ENCODE results near the gene G3BP2.

G3BP2 gene

DNA sequence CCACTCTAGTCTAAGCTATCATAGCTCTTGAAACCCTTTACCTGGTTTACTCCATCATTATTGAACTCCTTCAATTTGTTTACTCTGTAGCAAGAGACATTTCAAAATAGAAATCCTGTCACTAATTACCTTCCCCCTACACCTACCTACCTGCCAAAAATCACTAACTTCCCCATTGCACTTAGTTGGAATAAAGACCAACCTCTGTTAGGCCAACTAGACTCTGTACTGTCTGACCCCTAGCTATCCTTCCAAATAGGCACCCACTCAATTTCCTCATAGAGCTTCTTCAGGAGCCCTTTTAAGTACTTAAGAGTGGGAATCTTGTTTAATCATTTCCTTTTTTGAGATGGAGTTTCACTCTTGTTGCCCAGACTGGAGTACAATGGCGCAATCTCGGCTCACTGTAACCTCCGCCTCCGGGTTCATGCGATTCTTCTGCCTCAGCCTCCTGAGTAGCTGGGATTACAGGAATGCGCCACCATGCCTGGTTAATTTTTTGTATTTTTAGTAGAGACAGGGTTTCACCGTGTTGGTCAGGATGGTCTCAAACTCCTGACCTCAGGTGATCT is 34.0 kb downstream of the G3BP2 start:
- DNase-seq (ENCODE audit: low read depth in 2 of 2) = no peak

DNA sequence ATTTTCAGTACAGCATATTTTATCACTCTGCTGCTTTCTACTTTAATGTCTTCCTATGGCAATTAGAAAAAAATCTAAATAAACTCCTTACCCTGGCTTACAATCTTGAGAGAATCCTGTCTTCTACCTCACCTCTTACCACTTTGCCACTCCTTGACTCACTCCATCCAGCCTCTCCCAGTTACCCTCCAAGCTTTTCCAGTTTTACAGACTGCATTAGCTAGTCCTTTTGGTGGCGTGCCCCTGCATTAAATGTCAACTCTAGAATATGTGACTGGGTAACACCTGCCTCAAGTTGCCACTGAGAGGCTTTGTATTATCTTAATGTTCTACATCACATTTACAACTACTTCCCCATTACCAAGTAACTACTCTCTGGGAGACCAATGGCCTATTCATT is 35.4 kb downstream of the G3BP2 start:
- DNase-seq (ENCODE audit: low read depth in 2 of 2) = no peak

DNA sequence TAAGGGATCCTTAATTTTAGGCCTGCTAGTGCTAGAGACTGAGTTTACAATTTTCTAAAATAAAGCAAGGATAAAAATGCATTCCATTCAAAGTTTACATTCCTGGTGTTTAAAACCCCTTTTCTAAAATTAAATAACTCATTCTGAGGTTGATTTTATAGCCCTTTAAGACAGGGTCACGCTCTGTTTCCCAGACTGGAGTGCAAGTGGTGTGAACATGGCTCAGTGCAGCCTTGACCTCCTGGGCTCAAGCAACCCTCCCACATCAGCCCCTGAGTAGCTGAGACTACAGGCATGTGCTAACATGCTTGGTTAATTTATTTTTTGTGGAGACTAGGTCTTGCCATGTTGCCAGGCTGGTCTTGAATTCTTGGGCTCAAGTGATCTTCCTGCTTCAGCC is 36.0 kb downstream of the G3BP2 start:
- DNase-seq (ENCODE audit: low read depth in 2 of 2) = no peak

DNA sequence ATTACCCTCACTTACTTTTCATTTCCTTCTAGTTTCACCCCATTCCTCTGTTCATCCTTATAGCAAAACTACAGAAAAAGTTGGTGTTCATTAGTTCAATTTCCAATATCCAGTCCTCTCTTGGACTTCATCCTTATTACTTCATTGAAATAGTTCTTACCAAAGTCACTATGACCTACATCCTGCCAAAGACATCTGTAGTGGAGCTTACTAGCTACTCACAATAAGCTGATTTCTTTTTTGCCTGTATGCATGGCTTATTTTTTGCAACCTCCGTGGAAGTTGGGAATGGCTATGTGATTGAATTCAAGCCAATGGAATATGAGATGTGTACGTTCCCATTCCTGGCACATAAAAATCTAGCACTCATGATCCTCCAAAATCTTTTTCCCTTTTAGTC is 38.3 kb downstream of the G3BP2 start:
- no peak for DNase-seq (ENCODE audit: low read depth in 2 of 2)

DNA sequence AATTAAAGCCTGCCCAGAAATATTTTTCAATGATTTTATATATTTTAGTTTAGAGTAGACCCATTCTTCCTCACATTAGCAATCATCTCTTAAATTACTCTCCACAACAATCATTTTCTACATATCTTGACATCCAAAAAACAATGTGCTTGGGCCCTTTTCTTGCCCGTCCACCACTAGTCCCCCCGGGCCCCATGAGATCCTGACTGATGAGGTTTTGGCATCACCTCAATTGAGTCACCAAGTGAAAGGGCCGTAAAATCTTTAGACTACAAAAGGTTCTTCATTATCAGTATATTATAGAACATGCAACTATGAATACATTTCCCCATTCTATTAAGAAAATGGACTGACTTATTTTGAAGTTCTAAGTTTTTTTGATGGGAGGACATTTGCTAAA is 38.9 kb downstream of the G3BP2 start:
- no peak for DNase-seq (ENCODE audit: low read depth in 2 of 2)

DNA sequence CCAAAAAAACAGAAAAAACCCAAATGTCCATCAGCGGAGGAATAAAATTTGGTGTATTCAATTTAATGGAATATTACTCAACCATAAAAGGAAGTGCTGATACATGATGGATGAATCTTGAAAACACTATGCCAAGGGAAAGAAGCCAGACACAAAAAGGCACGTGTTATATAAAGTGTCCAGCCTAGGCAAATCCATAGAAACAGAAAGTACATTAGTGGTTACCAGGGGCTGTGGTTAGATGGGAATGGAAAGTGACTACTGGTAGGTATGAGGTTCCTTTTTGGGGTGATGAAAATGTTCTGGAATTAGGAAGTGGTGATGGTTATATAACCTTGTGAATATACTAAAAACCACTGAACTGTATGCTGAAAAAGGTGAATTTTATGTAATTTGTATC is 39.4 kb downstream of the G3BP2 start:
- no peak for DNase-seq (ENCODE audit: low read depth in 2 of 2)

DNA sequence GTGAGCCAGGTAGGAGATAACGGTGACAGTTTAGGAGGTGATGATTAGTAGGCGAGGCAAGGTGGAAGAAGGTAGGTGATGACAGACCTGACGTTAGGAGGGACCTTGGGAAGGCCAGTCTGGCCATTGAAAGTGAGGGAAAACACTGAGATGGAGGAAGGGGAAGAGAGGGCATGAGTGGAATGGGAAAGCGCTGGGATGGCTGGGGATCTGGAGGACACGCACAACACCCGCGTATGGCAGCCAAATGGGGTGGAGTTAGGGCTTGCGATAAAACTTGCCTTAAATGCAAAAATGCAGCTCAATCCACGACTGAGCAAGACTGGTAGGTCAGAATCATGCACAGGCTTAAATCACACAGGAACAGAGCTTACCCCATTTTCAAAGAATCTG is 42.3 kb downstream of the G3BP2 start:
- no peak for DNase-seq (ENCODE audit: low read depth in 2 of 2)

DNA sequence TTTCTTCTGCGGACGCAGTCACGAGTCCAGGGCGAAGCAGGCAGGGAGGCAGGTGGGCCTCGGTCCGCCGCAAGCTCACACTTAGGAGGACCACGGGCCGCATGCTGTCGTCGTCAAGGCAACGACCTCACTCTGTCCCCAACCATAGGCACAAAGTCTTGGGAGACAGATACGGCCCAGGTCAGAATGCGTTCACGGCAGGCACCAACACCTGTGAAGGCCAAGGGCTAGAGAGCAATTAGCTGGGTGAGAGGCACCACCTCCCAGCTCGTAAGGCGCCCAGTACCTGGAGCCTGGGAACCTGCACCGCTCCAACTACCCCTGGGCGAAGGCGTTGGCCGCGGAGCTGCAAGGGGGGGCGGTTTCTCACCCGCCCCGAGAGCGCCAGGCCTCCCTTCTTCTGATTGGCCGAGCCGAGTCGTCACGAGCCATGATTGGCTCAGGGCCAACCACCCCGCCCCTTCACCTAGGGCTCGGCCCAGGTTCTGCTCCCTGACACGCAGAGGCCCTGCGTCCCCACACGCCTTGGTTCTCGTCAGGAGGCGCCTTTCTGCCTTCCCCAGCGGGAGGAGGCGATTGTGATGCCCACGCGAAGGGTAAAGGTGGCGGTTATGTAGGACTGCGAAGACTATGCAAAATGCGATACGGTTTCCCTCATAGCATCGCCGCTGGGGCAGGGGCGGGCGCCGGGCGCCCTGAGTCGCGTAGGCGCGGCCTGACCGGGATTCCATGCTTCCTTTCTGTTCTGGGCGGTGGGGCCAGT is 42.9 kb downstream of the G3BP2 start, which contains the start of gene CDKL2:
TSS of gene CDKL2 (minus strand) at position 355 of the 763 bp plus-strand sequence. CDS start 4,540 bp downstream, outside the sequence.
- peak; percentile 84 for DNase-seq (ENCODE audit: low read depth in 2 of 2)

DNA sequence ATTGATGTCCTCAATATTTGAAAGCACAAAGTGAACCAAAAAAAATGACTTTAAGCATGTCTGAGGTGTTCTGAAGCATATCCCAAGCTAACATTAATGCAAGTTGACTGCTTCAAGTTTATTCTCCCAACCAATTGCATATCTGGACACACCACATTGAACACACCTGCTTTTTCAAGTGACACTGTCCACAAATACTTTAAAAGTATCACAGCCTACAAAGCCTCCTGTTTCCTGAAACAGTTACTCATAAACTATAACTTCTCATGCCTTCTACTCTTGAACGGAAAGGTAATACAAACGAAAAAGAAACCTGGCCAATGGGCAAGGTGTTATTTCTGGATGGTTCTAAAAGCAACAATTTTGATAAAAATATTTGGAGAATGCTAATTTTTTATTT is 44.0 kb downstream of the G3BP2 start:
- DNase-seq (ENCODE audit: low read depth in 2 of 2) = no peak

DNA sequence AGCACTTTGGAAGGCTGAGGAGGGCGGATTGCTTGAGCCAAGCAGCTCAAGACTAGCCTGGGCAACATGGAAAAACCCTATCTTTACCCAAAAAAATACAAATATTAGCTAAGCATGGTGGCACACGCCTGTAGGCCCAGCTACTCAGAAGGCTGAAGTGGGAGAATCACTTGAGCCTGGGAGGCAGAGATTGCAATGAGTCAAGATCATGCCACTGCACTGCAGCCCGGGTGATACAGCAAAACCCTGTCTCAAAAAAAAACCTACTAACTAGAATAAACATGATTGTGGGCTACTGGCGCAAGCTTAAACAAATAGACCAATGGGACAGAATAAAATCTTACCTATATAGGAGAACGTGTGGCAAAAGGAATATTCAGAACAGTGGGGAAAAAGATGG is 50.2 kb downstream of the G3BP2 start:
- DNase-seq (ENCODE audit: low read depth in 2 of 2) = no peak

DNA sequence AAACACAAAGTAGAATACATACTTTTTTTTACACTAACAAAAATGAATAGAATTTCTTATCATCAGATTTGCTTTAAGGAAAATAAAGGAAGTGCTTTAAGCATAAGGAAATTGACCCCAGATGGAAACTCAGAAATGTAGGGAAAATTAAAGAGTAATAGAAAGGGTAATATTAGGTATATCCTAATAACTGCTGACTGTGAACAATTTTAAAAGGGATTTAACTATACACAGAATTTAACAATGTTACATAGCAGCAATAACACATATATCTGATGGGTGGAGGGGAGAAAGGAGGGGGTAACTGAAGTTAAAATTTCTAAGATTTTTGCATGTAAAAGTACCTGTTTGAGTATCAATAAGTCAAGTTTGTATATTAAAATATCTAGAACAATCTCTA is 51.5 kb downstream of the G3BP2 start:
- no peak for DNase-seq (ENCODE audit: low read depth in 2 of 2)

DNA sequence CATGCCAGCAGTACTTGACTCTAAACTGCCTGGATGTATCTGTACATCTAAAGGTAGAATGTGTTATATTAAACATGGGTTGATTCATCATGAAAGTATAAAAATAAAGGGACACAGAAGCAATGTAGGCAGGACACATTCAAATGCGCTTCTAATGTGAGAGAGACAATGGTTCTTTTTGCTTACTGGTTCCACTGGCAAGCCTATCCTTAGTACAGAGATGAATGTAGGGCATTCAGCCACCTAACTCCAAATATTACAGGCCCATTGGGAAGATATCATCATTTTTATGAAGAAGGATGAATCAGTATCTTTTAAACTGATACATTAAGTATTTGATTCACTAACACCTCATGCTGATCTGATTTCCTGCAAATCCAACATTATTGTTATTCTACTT is 60.9 kb downstream of the G3BP2 start:
- no peak for DNase-seq (ENCODE audit: low read depth in 2 of 2)

DNA sequence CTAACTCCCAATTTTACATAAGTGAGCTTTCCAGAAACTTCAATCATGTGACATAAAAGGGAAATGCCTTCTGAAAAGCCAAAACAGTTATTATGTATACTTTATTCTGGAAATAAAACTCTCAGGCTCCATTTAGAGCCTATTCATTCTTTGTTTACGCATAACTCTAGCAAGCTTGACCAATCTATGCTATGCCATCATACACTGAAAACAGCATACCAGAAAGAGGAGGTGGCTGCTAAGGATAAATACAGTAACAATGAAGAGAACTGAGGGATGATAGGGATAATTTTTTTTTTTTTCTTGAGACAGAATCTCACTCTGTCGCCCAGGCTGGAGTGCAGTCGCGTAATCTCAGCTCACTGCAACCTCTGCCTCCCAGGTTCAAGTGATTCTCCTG is 67.3 kb downstream of the G3BP2 start:
- no peak for DNase-seq (ENCODE audit: low read depth in 2 of 2)

DNA sequence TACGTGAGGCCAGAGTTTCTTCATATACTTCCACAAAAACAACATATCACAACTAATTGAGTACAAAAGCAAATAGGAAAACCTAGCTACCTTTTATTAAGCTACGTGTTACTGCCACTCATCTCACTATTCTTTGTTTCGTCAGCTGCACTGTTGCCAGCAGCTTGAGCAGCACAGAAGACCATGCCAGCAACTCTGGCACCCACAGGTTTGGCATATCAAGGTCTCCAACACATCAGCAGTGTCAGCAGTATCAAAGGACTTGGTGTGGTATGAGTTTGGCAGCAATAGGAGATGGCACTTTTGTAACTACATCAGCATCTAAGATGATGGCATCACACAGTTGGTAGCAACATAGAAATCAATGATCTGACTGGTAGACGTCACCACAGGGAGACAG is 73.6 kb downstream of the G3BP2 start:
- no peak for DNase-seq (ENCODE audit: low read depth in 2 of 2)

DNA sequence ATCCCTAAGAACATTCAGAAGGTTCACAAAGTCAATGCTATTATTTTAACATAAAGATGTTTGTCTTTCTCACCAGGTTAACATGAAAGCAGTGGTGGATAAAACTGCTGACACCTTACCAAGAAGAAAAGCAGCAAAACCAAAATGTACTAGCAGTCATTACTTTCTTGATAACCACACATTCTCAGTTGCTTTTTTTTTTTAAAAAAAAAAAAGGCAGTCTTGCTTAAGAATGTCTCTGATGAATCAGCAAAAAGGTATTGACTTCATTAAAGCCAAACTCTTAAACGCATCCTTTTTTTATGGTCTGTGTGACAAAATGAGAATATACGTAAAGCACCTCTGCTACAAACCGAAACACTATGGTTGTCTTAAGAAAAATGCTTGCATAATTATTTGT is 74.8 kb downstream of the G3BP2 start:
- DNase-seq (ENCODE audit: low read depth in 2 of 2) = no peak

DNA sequence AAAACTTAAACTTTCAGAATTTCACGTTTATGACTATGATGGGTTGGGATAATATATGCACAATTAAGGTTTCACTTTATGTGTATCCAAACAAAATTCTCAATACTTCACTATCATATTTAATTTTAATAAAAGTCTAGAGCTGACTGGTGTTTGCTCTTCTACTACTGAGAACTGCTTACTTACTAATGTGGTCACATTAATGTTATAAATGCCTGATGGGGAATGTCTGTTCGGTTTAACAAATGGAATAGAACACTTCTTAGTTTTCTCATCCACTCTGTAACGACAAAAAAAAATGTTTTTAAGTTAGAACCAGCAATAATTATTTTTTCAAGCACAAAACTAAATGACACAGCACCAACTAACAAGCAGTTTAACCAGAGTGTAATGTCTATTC is 77.2 kb downstream of the G3BP2 start:
- no peak for DNase-seq (ENCODE audit: low read depth in 2 of 2)

DNA sequence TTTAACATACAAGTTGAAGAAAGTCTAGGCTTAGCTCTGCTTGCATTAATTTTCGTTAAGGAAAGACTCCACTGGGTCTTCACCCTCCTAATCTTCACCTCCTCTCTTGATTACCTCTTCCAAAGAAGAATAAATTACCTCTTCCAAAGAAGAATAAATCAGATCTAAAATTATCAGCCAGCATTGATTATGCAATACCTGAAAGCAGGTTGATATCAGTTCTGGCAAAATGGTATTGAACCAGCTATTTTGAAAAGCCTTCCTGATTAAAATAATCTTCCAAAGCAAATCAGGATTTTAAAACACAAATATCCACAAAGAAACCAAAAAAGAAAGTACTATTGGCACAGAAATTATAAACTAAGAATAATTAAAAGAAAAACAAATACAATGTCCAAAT is 79.8 kb downstream of the G3BP2 start:
- DNase-seq (ENCODE audit: low read depth in 2 of 2) = no peak

Measured in stimulated activated CD8-positive, alpha-beta memory T cell treated with anti-CD3 and anti-CD28 coated beads, Interleukin-7, amount 100 ng/mL, for 1 hour (primary cell).